Activated CD4-positive, CD25-positive, alpha-beta regulatory T cell treated with anti-CD3 and anti-CD28 coated beads, Interleukin-2, amount 50 U/mL, for 24 hours (primary cell): Measurements from ENCODE around the gene CRTAP.
A peak's percentile ranks its signal among the peaks of the same experiment; 100 is the strongest.
"Not testable (repeated sequence)": the region's sequence is repeated elsewhere in the genome, so short reads cannot be mapped to it uniquely, and the experiment has no call there.

Experiments
- ATAC-seq, 2 donors: fragments of 150-1000 bp; cut with Tn5 transposase; one replicate each; pipeline ENCODE4 v1.10.0; 2021; ENCODE audit warnings: mild to moderate bottlenecking in 1 of 2, moderate library complexity in 1 of 2

Gene CRTAP

DNA sequence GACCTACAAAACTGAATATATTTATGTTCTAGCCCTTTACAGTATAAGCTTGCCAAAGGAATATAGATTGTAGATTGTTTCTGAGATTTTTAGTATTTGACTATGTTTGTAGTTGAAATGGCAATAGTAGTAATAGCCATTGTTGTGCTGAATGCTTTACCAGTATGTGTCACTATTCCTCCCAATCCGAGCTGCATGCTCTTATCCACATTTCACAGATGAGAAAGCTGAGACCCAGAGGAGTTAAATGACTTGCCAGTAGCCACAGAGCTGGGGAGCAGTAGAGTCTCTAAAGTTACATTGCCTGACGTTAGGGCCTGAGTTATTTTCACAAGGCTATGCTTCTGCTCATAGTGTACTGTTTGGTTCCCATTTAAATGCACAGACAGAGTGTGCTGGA is 13.6 kb upstream of the CRTAP start:
- ATAC-seq = no peak

GRCh38 chr3:33103034-33103433 is 10.8 kb upstream of the CRTAP start:
- ATAC-seq = no peak

DNA sequence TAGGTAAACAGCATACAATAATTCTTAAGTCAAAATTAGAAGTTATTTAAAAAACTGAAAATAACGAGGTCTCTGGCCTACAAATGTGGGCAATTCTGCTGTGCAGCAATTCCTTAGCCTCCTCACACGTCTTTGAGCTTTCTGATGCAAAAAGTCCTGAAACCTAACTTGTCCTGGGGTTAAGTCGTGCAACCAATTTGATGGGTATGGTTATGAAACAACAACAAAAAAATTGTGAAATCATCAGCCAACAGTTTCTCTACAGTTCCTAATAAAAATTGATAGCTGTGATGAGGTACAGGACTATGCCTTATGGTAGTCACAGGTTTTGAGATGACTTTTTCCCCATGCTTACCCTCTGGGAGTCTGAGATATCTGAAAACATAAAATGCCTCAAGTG is 10.3 kb upstream of the CRTAP start:
- ATAC-seq = no peak

GRCh38 chr3:33104803-33105202 is 9.0 kb upstream of the CRTAP start:
- no peak for ATAC-seq

DNA sequence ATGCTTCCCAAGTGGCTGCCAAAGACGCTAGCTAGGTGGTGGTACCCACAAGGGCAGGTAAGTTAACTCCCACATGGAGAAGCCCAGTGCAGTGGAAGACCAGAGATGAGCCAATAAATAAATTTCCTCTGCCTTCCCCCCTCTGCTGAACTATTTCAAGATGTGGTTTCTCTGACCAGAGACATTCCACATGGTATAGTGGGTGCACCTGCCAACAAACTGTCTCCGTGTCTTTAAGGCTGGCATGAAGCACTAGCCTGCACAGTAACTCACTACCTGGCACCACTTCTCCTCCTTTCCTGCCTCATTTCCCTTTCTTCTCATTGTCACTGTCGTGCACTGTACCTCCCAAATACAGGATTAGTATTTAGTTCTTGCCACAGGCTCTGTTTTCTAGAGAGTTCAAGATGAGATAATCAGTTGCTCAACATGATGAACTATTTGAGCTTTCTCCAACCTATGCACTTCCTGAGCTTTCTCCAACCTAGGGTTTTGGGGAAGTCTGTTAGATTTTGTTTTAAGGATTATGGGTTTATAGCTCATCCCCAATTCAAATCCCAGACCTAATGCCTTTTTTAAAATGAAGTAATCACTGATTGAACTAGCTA is 8.4 kb upstream of the CRTAP start:
- no peak for ATAC-seq

- not testable (repeated sequence) for ATAC-seq
Observed at GRCh38 chr3:33106854-33107253, 7.0 kb upstream of the CRTAP start.

- peak; percentile 29 to 46 for ATAC-seq
Observed at GRCh38 chr3:33111581-33111980, 2.2 kb upstream of the CRTAP start.

DNA sequence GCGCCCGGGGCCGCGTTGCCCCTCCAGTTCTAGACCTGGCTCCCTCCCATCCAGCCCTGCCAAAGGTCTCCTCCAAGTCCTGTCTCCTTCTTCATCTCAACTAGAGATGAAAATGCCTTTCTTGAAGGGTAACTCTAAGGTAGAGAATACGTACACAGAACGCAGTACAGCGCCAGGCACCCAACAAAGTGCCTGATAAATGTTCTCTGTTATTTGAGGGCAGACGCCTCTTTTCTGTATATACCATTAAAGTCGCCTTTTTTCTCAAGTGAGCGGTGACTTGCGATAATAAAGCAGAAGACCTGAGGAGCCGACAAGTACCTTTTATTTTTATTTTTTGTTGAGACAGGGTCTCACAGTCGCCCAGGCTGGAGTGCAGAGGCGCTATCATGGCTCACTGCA is 809 bp downstream of the CRTAP start:
- ATAC-seq = no peak

DNA sequence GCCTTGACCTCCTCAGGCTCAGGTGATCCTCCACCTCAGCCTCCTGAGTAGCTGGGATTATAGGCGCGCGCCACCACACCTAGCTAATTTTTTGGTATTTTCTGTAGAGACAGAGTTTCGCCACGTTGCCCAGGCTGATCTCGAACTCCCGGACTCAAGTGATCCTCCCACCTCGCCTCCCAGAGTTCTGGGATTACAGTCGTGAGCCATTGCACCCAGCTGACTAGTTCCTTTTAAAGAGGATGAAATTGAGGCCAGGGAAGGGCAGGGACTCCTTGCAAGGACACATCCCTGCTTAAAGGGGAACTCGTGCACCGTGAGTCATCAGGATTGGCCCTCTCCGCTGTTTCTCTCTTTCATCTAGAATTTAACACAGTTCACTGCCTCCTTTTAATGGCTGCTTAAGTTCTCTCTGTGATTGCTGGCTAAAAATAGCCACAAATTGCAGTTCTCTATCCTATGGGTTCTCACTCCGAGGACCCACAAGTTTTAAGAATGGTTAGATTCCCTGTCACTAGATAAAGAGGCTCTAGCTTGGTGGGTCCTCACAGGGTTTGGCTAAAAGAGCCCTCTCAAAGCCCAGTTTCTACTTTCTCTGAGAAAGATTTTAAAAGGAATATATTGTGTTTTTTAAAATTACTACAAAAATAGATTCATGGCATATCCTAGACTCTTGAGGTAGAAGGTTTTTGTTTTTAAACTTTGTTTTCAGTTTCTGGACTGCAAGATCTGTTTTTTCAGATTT is 1.4 kb downstream of the CRTAP start:
- ATAC-seq = no peak

GRCh38 chr3:33117461-33117860 is 3.6 kb downstream of the CRTAP start:
- ATAC-seq = no peak

- no peak for ATAC-seq
Observed at GRCh38 chr3:33119891-33120290, 6.1 kb downstream of the CRTAP start.

DNA sequence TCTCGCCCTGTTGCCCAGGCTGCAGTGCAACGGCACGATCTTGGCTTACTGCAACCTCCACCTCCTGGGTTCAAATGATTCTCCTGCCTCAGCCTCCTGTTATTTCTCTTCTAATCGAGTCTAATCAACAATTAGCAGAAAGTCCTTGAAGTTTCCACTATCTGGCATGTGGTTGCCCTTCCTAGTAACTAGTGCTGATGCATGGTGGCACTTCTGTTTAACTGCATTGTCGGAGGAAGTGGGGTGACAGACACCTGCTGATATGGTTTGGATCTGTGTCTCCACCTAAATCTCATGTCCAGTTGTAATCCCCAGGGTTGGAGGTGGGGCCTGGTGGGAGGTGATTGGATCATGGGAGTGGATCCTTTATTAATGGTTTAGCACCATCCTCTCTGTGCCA is 9.2 kb downstream of the CRTAP start:
- ATAC-seq = no peak

DNA sequence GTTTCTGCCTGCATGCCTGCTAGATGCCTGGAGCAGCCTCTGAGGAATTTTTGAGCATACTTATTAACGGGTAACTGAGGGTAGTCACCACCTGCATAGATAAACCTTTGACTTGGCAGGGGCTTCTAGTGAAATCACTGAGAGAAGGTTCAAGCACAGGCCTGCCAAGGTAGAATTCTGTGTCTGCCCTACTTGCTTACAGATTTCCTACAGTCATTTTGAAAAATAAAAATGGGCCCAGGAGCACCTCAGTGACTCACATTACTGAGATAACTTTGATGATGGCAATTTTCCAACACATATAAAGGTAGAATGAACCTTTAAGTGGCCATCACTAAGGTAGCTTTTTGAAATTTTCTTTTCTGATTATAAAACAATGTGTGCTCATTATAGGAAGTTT is 10.8 kb downstream of the CRTAP start:
- ATAC-seq = peak in 1 of 2 donors; percentile 68

DNA sequence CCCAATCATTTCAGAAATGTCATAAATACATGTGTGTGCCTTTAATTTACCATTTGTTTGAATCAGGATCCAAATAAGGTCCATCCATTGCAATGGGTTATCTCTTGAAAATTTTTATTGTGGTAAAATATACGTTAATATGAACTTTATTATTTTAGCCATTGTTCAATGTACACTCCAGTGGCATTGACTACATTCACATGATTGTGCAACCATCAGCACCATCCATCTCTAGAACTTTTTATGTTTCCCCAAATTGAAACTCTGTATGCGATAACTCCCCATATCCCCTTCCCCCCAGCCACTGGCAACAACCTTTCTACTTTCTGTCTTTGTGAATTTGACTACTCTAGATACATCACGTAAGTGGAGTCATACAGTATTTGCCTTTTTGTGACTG is 12.0 kb downstream of the CRTAP start:
- ATAC-seq = no peak

DNA sequence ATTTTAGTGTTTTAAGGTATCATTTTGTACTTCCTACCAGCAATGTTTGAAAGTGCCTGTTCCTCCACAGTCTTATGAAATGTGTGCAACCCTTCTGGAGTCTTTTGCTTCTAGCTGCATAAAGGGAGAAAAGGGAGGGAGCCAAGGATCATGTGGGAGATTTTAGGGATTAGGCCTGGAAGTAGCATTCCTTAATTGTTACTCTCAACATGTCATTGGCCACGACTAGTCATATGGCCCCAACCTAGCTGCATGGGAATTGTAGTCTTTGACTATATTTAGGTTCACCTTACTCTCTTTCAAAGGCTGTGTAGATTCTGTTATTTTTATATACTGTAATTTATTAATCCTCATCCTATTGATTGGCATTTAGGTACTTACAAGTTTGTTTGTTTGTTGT is 14.9 kb downstream of the CRTAP start:
- no peak for ATAC-seq

DNA sequence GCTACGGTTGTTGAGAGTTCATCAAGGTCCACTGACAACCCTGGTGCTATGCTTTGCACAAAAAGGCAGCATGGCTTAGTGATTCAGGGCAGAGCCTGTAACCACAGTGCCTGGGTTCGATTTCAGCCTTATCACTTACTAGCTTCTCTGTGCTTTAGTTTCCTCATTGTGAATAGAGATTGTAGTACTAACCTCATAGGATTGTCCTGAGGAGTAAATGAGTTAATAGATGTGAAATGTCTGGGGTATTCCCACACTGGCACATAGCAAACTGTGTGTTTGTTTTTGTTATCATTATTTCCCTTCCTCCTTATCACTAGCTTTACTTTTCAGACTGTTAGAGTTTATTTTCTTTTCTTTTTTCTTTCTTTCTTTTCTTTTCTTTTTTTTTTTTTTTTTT is 16.3 kb downstream of the CRTAP start:
- no peak for ATAC-seq

GRCh38 chr3:33131331-33132018 is 17.7 kb downstream of the CRTAP start:
- ATAC-seq = peak in 1 of 2 donors; percentile 65

- ATAC-seq = no peak
Observed at GRCh38 chr3:33132019-33132360, 18.2 kb downstream of the CRTAP start.

DNA sequence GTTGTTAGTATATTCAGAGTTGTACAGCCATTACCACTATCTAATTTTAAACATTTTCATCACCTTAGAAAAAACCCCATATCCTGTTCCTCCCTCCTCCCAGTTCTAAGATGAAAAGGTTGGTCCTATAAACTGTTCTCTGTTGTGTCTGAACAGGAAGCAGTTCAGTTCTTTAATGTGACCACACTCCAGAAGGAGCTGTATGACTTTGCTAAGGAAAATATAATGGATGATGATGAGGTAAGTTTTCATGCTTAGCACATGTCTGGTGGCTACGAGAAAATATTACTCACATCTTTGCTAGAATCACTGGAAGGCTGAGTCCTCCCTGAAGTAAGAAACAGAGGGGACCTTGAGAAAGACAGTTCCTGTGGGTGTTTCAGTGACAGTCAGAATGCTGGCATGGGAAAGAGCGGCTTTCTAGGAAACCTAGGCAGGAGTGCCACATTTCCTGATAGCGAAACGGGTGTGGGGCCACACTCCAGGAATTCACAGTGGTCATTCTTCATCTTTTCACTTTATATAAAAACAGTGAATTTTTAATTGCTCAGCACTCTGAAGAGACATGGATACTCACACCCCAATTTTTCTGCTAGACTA is 20.3 kb downstream of the CRTAP start:
- peak; percentile 28 to 30 for ATAC-seq

DNA sequence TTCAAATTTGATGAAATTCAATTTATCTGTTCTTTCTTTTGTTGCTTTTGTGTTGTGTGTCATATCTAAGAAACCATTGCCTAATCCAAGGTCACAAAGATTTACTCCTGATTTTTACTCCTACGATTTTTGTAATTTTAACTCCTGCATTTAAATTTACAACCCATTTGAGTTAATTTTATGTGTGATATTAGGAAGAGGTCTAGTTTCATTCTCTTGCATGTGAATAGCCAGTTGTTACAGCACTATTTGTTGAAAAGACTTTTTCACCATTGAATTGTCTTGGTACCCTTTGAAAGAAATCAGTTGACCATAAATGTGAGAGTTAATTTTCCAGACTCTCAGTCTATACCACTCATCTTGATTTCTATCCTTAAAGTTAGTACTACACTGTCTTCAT is 23.9 kb downstream of the CRTAP start:
- ATAC-seq = no peak

DNA sequence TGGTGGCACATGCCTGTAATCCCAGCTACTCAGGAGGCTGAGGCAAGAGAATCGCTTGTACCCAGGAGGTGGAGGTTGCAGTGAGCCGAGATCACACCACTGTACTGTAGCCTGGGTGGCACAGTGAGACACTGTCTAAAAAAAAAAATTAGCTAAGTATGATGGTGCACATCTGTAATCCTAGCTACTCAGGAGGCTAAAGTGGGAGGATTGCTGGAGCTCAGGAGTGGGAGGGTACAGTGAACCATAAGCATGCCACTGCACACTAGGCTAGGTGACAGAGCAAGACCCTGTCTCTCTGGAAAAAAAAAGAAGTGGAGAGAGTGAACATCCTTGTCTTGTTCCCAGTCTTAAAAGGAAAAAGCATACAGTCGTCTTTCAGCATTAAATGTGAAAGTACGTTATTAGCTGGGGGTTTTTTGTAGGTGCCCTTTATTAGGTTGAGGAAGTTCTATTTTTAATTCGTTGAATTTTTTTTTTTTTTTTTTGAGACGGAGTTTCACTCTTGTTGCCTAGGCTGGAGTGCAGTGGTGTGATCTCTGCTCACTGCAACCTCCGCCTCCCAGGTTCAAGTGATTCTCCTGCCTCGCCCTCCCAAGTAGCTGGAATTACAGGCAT is 25.3 kb downstream of the CRTAP start:
- ATAC-seq = not testable (repeated sequence)

GRCh38 chr3:33139996-33140395 is 26.2 kb downstream of the CRTAP start:
- no peak for ATAC-seq

GRCh38 chr3:33141006-33141405 is 27.2 kb downstream of the CRTAP start:
- ATAC-seq = no peak
